Epidermal melanocyte (primary cell): ENCODE data around the gene KRTAP24-1.

Source experiments
- DNase-seq: peaks from one replicate; pipeline ENCODE4 v3.0.0; 2011; ENCODE audit warnings: low spot score; ENCODE audit not compliant: insufficient read length

Gene KRTAP24-1

DNA sequence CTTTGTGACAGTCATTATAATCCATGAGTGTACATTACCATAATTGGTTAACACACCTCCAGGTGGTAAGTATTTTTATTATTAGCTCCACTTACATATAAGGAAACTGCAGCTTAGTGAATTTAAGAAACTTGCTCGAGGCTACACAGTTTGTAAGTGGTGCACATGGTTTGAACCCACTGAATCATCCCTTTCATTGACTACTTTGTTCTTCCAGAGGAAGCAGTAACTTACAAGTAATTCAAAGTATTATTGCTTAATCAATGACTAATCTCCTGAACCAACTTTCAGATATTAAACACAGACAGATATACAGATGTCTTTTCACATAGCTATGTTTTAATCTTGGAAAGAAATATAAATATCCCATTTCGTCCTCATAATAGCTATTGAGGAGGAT is 48.1 kb downstream of the KRTAP24-1 start:
- DNase-seq = no peak

DNA sequence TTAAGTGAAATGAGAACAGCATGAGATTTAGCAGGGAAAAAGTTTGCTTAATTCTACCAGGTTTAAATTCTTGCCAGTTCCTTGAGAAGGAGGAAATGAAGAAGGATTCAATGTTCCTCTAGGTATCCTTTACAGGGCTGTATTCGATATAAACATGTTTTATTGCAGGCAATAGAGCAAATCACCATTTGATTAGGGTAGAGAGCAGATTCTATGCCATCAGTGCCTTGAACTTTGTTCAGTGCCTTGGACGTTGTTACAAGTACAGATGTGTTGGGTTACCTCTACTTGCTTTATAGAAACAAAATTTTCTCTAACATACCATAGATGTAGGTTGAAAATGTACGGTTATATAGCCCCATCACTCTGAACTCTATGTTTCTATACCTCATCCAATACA is 48.7 kb downstream of the KRTAP24-1 start:
- no peak for DNase-seq

- DNase-seq = no peak
Observed at GRCh38 chr21:30233228-30234020, 49.3 kb downstream of the KRTAP24-1 start.

- no peak for DNase-seq
Observed at GRCh38 chr21:30232011-30232410, 50.7 kb downstream of the KRTAP24-1 start.
